ENCODE data around the gene PAPSS2. TPM values are rescaled to one million over a fixed set of nuclear protein-coding genes. Genes with fewer than 3 reads are reported as not detected.

The PAPSS2 gene
- total RNA-seq, 2 donors from 2014 or later: 16.9 to 17.5 TPM

GRCh38 chr10:87720665-87721064 lies 61.0 kb downstream of the PAPSS2 start:
- intact Hi-C loops (cut with DNase I): no loop called here
- no peaks in the 10 kb centered on the region for H3K27me3 ChIP-seq
- H3K9me3 ChIP-seq: no peaks in the 10 kb centered on the region
- H3K4me3 ChIP-seq: no peak overlapping the region
- H3K4me1 ChIP-seq: peaks cover 7% of the 10 kb centered on the region
- WGBS, 2 donors: 94 to 100% methylated on average over 1 of the region's 1 CpG
- no peak overlapping the region for H3K27ac ChIP-seq
- DNase-seq (no peak), ATAC-seq (no peak)
- no peak for TF ChIP-seq CTCF (IDR thresholded peaks at IDR 0.05)
- no peak for TF ChIP-seq POLR2A (IDR thresholded peaks at IDR 0.05)
- H3K36me3 ChIP-seq (replicated peaks in 1 of 2; ENCODE audit: insufficient read depth in 1 of 2, low read depth in 2 of 2): no peaks in the 10 kb centered on the region

GRCh38 chr10:87721781-87722180 lies 62.1 kb downstream of the PAPSS2 start:
- no peaks in the 10 kb centered on the region for H3K9me3 ChIP-seq
- H3K4me3 ChIP-seq: no peak overlapping the region
- DNase-seq (no peak), ATAC-seq (no peak)
- no peak for TF ChIP-seq CTCF (IDR thresholded peaks at IDR 0.05)
- no peak for TF ChIP-seq POLR2A (IDR thresholded peaks at IDR 0.05)
- no peaks in the 10 kb centered on the region for H3K4me1 ChIP-seq
- intact Hi-C loops (cut with DNase I): no loop called here
- H3K27me3 ChIP-seq: no peaks in the 10 kb centered on the region
- H3K36me3 ChIP-seq (replicated peaks in 1 of 2; ENCODE audit: insufficient read depth in 1 of 2, low read depth in 2 of 2): no peaks in the 10 kb centered on the region
- H3K27ac ChIP-seq: peak overlapping the region in 1 of 4 donors; percentile 7
- WGBS, 2 donors: 76 to 86% methylated on average over 2 of the region's 2 CpGs

- ATAC-seq: no peak
- no peaks in the 10 kb centered on the region for H3K27me3 ChIP-seq
- WGBS, 2 donors: 65 to 66% methylated on average over 4 of the region's 4 CpGs
- no peak overlapping the region for H3K27ac ChIP-seq
- TF ChIP-seq CTCF (IDR thresholded peaks at IDR 0.05) (no peak), POLR2A (IDR thresholded peaks at IDR 0.05) (no peak)
- H3K9me3 ChIP-seq: no peaks in the 10 kb centered on the region
- no peak for DNase-seq
- intact Hi-C loops (cut with DNase I): no loop called here
- H3K4me3 ChIP-seq: no peak overlapping the region
- H3K36me3 ChIP-seq (replicated peaks in 1 of 2; ENCODE audit: insufficient read depth in 1 of 2, low read depth in 2 of 2): peaks cover 0 to 2% of the 10 kb centered on the region in 2 donors
- H3K4me1 ChIP-seq: no peaks in the 10 kb centered on the region
Measured at GRCh38 chr10:87722716-87723115, 63.0 kb downstream of the PAPSS2 start.

GRCh38 chr10:87723500-87723899 lies 63.8 kb downstream of the PAPSS2 start:
- WGBS, 2 donors: 46 to 62% methylated on average over 6 of the region's 6 CpGs
- Histone ChIP-seq H3K27ac (no peak overlapping the region), H3K27me3 (no peaks in the 10 kb centered on the region), H3K4me3 (no peak overlapping the region), H3K9me3 (no peaks in the 10 kb centered on the region), H3K36me3 (replicated peaks in 1 of 2; ENCODE audit: insufficient read depth in 1 of 2, low read depth in 2 of 2) (peaks cover 0 to 2% of the 10 kb centered on the region in 2 donors), H3K4me1 (no peaks in the 10 kb centered on the region)
- DNase-seq (no peak), ATAC-seq (no peak)
- TF ChIP-seq CTCF (IDR thresholded peaks at IDR 0.05): no peak
- TF ChIP-seq POLR2A (IDR thresholded peaks at IDR 0.05): no peak
- intact Hi-C loops (cut with DNase I): no loop called here

GRCh38 chr10:87724789-87725188 lies 65.1 kb downstream of the PAPSS2 start:
- intact Hi-C loops (cut with DNase I): no loop called here

More at GRCh38 chr10:87724789-87725188, 65.1 kb downstream of the PAPSS2 start:
- Histone ChIP-seq H3K9me3 (no peaks in the 10 kb centered on the region), H3K4me3 (no peak overlapping the region), H3K36me3 (replicated peaks in 1 of 2; ENCODE audit: insufficient read depth in 1 of 2, low read depth in 2 of 2) (peaks cover 0 to 2% of the 10 kb centered on the region in 2 donors), H3K27me3 (no peaks in the 10 kb centered on the region), H3K4me1 (no peaks in the 10 kb centered on the region), H3K27ac (no peak overlapping the region)
- TF ChIP-seq CTCF (IDR thresholded peaks at IDR 0.05) (no peak), POLR2A (IDR thresholded peaks at IDR 0.05) (no peak)
- WGBS, 2 donors: 93 to 96% methylated on average over 5 of the region's 5 CpGs
- ATAC-seq (no peak), DNase-seq (no peak)

Data from body of pancreas (tissue), 4 donors.